WERI-Rb-1 (cell line): Measurements from ENCODE around the gene CAPN11.

ENCODE experiments used
- DNase-seq: peaks from one replicate; pipeline ENCODE4 v3.0.0-alpha.2; 2020
- H3K27ac ChIP-seq: fragments of 250-450 bp; sonication (Bioruptor Pico); 2 replicates; pipeline ENCODE4 v1.5.1; 2020; ENCODE audit warnings: mild to moderate bottlenecking, moderate library complexity
- H3K27me3 ChIP-seq: fragments of 250-450 bp; sonication (Bioruptor Pico); 2 replicates; pipeline ENCODE4 v1.5.1; 2021; ENCODE audit warnings: mild to moderate bottlenecking, low read depth, moderate library complexity; ENCODE audit not compliant: insufficient read depth, severe bottlenecking
- H3K36me3 ChIP-seq: fragments of 250-450 bp; sonication (Bioruptor Pico); 2 replicates; pipeline ENCODE4 v1.5.1; 2020; ENCODE audit warnings: mild to moderate bottlenecking, moderate library complexity
- H3K4me3 ChIP-seq: 2 replicates; pipeline ENCODE4 v1.5.1; 2011; ENCODE audit warnings: low read depth, mild to moderate bottlenecking, control low read depth, low read length
- H3K9me3 ChIP-seq: fragments of 250-450 bp; sonication (Bioruptor Pico); 2 replicates; pipeline ENCODE4 v1.5.1; 2021; ENCODE audit warnings: mild to moderate bottlenecking, moderate library complexity; ENCODE audit not compliant: severe bottlenecking
- TF ChIP-seq, protein P1 (sequence below): IDR thresholded peaks from 2 replicates; pipeline ENCODE4 v1.5.1; 2011; ENCODE audit warnings: low read depth, mild to moderate bottlenecking, control low read depth, inconsistent platforms, low read length

Gene CAPN11

DNA sequence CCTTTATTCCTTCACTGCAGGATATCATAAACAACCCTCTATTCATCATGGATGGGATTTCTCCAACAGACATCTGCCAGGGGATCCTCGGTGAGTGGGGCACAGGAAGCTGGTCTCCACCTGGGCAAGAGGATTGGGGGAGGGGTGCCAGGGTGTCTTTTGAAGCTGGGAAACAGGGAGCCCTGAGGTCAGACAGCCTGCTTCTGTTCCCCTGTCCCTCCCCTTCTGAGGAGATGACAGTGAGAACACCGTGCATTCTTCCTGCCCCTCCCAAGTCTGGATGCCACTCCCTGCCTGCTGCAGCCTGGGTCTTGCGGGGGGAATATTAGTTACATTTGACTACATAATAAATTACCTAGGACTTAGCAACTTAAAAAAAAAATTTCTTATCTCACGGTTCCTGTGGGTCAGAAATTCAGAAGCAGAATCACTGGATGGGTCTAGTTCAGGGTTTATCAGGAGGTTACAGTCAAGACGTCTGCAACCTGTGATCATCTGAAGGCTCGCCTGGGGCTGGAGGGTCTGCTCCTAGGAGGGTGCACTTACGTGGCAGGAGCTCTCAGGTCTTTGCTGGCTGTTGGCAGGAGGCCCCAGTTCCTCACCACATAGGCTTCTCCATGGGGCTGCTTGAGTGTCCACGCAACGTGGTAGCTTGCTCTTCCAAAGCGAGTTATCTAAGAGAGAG lies 11.4 kb downstream of the CAPN11 start:
- H3K27me3 ChIP-seq, result no peaks in the 10 kb centered on the region
- TF ChIP-seq, protein P1, sequence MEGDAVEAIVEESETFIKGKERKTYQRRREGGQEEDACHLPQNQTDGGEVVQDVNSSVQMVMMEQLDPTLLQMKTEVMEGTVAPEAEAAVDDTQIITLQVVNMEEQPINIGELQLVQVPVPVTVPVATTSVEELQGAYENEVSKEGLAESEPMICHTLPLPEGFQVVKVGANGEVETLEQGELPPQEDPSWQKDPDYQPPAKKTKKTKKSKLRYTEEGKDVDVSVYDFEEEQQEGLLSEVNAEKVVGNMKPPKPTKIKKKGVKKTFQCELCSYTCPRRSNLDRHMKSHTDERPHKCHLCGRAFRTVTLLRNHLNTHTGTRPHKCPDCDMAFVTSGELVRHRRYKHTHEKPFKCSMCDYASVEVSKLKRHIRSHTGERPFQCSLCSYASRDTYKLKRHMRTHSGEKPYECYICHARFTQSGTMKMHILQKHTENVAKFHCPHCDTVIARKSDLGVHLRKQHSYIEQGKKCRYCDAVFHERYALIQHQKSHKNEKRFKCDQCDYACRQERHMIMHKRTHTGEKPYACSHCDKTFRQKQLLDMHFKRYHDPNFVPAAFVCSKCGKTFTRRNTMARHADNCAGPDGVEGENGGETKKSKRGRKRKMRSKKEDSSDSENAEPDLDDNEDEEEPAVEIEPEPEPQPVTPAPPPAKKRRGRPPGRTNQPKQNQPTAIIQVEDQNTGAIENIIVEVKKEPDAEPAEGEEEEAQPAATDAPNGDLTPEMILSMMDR, result no peak
- no peak for DNase-seq
- H3K4me3 ChIP-seq, result no peak overlapping the region
- H3K36me3 ChIP-seq, result no peaks in the 10 kb centered on the region
- no peaks in the 10 kb centered on the region for H3K9me3 ChIP-seq
- no peak overlapping the region for H3K27ac ChIP-seq

DNA sequence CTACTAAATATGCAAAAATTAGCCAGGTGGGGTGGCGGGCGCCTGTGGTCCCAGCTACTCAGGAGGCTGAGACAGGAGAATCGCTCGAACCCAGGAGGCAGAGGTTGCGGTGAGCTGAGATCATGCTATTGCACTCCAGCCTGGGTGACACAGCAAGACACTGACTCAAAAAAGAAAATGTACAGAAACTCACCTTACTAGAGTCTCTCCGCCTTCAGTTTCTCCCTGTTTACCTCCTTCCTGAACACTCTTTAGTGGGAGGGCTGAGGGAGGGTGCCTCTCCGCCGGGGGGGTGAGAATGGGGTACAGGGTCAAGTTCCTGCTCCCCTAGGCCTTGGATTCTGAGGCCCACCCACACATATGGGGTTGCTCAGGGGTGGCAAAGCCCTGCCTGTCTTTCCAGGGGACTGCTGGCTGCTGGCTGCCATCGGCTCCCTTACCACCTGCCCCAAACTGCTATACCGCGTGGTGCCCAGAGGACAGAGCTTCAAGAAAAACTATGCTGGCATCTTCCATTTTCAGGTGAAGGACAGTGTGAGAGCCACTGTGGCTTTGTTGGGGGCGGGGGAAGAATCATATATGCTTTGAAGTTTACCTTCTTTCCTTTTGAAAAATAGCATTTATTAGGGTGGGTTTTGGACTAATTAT lies 13.4 kb downstream of the CAPN11 start:
- DNase-seq, result no peak
- Histone ChIP-seq H3K27me3 (no peaks in the 10 kb centered on the region), H3K36me3 (no peaks in the 10 kb centered on the region), H3K4me3 (no peak overlapping the region), H3K27ac (no peak overlapping the region), H3K9me3 (no peaks in the 10 kb centered on the region)
- TF ChIP-seq, protein P1, result no peak

DNA sequence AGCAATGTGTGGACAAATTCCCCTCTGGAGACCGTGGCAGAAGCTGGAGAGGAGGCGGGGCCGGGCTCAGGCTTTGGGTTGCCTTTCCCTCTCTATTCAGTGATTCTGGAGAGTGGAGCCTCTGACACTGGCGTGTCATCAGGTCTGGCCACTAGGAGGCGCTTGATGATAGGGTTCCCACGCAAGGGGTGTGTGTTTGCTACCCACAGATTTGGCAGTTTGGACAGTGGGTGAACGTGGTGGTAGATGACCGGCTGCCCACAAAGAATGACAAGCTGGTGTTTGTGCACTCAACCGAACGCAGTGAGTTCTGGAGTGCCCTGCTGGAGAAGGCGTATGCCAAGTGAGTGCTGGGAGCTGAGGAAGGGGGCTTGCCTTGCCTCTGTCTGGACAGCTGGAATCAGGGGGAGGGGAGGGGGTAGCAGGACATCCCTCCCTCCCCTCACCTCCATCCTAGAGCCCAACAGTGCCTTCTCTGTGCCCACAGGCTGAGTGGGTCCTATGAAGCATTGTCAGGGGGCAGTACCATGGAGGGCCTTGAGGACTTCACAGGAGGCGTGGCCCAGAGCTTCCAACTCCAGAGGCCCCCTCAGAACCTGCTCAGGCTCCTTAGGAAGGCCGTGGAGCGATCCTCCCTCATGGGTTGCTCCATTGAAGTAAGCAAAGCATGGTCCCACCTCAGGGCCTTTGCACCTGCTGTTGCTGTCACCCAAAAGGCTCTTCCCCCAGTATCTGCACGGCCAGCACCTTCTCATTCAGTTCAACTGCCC lies 14.3 kb downstream of the CAPN11 start:
- H3K27ac ChIP-seq, result no peak overlapping the region
- no peaks in the 10 kb centered on the region for H3K27me3 ChIP-seq
- TF ChIP-seq, protein P1, result peak; percentile 99
- no peaks in the 10 kb centered on the region for H3K36me3 ChIP-seq
- no peaks in the 10 kb centered on the region for H3K9me3 ChIP-seq
- H3K4me3 ChIP-seq, result no peak overlapping the region
- DNase-seq, result peak; percentile 96

DNA sequence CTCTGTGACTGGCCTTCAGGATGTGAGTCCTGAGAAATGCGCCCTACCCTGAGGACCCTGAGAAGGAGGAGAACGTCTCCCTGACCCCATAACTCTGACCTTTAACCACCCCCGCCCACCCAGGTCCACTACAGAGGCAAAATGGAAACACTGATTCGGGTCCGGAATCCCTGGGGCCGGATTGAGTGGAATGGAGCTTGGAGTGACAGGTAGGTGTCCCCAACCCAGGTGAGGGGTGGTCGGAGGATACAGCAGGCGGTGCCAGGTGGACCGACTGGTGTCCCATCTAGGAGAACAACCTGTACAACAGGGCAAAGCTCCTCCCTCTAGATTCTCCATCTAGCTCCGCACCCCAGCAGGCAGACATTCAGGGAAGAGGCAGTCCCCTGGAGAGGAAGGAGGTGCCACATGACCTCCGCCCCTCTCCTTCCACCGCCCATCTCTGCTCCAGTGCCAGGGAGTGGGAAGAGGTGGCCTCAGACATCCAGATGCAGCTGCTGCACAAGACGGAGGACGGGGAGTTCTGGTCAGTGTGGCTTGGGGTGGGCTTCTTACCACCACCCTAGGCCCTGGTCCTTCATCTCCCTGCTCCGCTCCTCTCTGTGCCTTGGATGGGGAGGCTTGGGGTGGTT lies 17.6 kb downstream of the CAPN11 start:
- DNase-seq, result no peak
- Histone ChIP-seq H3K9me3 (no peaks in the 10 kb centered on the region), H3K36me3 (no peaks in the 10 kb centered on the region), H3K27me3 (no peaks in the 10 kb centered on the region), H3K4me3 (no peak overlapping the region), H3K27ac (no peak overlapping the region)
- TF ChIP-seq, protein P1, result no peak

DNA sequence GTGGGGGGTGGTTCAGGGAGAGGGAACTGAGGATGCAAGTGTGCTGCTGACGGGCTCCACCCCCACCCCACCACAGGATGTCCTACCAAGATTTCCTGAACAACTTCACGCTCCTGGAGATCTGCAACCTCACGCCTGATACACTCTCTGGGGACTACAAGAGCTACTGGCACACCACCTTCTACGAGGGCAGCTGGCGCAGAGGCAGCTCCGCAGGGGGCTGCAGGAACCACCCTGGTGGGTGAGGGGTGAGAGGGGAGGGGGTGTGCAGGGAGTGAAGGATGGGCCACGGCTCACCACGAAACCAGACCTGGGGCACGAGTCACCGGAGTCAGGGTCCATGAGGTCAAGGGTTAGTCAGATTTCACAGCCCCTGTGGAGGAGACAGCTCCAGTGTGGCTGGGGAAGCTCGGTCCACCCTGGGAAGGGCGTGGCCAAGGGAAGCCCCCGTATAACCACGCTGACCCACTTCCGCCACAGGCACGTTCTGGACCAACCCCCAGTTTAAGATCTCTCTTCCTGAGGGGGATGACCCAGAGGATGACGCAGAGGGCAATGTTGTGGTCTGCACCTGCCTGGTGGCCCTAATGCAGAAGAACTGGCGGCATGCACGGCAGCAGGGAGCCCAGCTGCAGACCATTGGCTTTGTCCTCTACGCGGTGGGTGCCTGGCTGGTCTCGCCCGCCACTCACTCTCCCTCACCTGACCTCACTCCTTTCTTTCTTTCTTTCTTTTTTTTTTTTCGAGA lies 18.3 kb downstream of the CAPN11 start:
- no peaks in the 10 kb centered on the region for H3K36me3 ChIP-seq
- no peaks in the 10 kb centered on the region for H3K9me3 ChIP-seq
- H3K27me3 ChIP-seq, result no peaks in the 10 kb centered on the region
- H3K27ac ChIP-seq, result no peak overlapping the region
- TF ChIP-seq, protein P1, result no peak
- no peak overlapping the region for H3K4me3 ChIP-seq
- no peak for DNase-seq
